HepG2 (cell line): ENCODE results near the gene ENAH. TPM values are rescaled to one million over a fixed set of nuclear protein-coding genes. Genes with fewer than 3 reads are reported as not detected.

Source experiments
- BCL6 ChIP-seq: IDR thresholded peaks from 2 replicates; pipeline ENCODE4 v1.6.1; 2016; ENCODE audit warnings: missing genetic modification reagents, missing compliant biosample characterization
- BHLHE40 ChIP-seq: IDR thresholded peaks from 2 replicates; pipeline ENCODE4 v1.6.1; 2011; ENCODE audit warnings: low read length, improper control_type of control experiment
- FOXA3 ChIP-seq: IDR thresholded peaks from 2 replicates; pipeline ENCODE4 v1.6.1; 2016; ENCODE audit warnings: missing genetic modification reagents, missing compliant biosample characterization
- KDM1A ChIP-seq: IDR thresholded peaks from 2 replicates; pipeline ENCODE4 v1.6.1; 2016; ENCODE audit warnings: missing compliant biosample characterization
- KDM5A ChIP-seq: fragments of 200-600 bp; sonication (generic); IDR thresholded peaks from 2 replicates; pipeline ENCODE4 v1.7.0; 2018; ENCODE audit warnings: antibody characterized with exemption, mild to moderate bottlenecking, low read length, borderline replicate concordance
- LCORL ChIP-seq, 2 experiments: fragments of 450-650 bp in 1 of 2; sonication (generic) in 1 of 2; formaldehyde crosslinking in 1 of 2; IDR thresholded peaks; 2 replicates each; pipeline versions ENCODE4 v1.5.0 to v1.6.1; 2017 to 2020; ENCODE audit warnings: antibody characterized with exemption in 1 of 2, missing genetic modification reagents in 1 of 2
- MAFF ChIP-seq: IDR thresholded peaks from 2 replicates; pipeline ENCODE4 v1.6.1; 2011; ENCODE audit warnings: low read depth, low read length, improper control_type of control experiment
- NAIF1 ChIP-seq: sonication (generic); formaldehyde crosslinking; IDR thresholded peaks from 2 replicates; pipeline ENCODE4 v1.5.0; 2020; ENCODE audit warnings: mild to moderate bottlenecking, missing genetic modification reagents, borderline replicate concordance
- RARA ChIP-seq: IDR thresholded peaks from 2 replicates; pipeline ENCODE4 v1.6.1; 2016; ENCODE audit warnings: missing genetic modification reagents, missing compliant biosample characterization
- RXRB ChIP-seq: IDR thresholded peaks from 2 replicates; pipeline ENCODE4 v1.6.1; 2016; ENCODE audit warnings: borderline replicate concordance, missing genetic modification reagents, missing compliant biosample characterization
- SALL1 ChIP-seq: sonication (generic); formaldehyde crosslinking; IDR thresholded peaks from 2 replicates; pipeline ENCODE4 v1.8.0; 2022; ENCODE audit warnings: mild to moderate bottlenecking, missing genetic modification reagents
- ZNF121 ChIP-seq: sonication (generic); formaldehyde crosslinking; IDR thresholded peaks from 2 replicates; pipeline ENCODE4 v1.5.0; 2020; ENCODE audit warnings: mild to moderate bottlenecking, missing genetic modification reagents
- ZNF160 ChIP-seq: sonication (generic); formaldehyde crosslinking; IDR thresholded peaks from 2 replicates; pipeline ENCODE4 v1.8.0; 2022; ENCODE audit warnings: mild to moderate bottlenecking, inconsistent platforms, missing genetic modification reagents
- ZNF180 ChIP-seq: sonication (generic); formaldehyde crosslinking; IDR thresholded peaks from 2 replicates; pipeline ENCODE4 v1.4.0; 2020; ENCODE audit warnings: low read depth, missing genetic modification reagents, borderline replicate concordance
- ZNF225 ChIP-seq: sonication (generic); formaldehyde crosslinking; IDR thresholded peaks from 2 replicates; pipeline ENCODE4 v1.4.0; 2020; ENCODE audit warnings: mild to moderate bottlenecking, missing genetic modification reagents
- ZNF446 ChIP-seq: sonication (generic); formaldehyde crosslinking; IDR thresholded peaks from 2 replicates; pipeline ENCODE4 v1.5.0; 2020; ENCODE audit warnings: mild to moderate bottlenecking, missing genetic modification reagents
- ZNF468 ChIP-seq: sonication (generic); formaldehyde crosslinking; IDR thresholded peaks from 2 replicates; pipeline ENCODE4 v1.8.0; 2022; ENCODE audit warnings: mild to moderate bottlenecking, moderate library complexity, missing genetic modification reagents
- ZNF557 ChIP-seq: sonication (generic); formaldehyde crosslinking; IDR thresholded peaks from 2 replicates; pipeline ENCODE4 v1.4.0; 2020; ENCODE audit warnings: missing genetic modification reagents
- ZNF629 ChIP-seq: sonication (generic); formaldehyde crosslinking; conservative IDR thresholded peaks from 2 replicates; pipeline ENCODE4 v1.5.0; 2020; ENCODE audit warnings: missing genetic modification reagents
- polyA plus RNA-seq, 8 experiments: library from polyadenylated mRNA; depleted of rRNA in 3 of 8; stranded (reverse) in 7 of 8; unstranded in 1 of 8; fragments of >200 nt; fragmentation: Illumina TruSeq in 4 of 8; extraction: Trizol in 4 of 8; gene quantifications; 2 replicates each; pipeline versions ENCODE4 v1.2.1 to v1.2.3, GENCODE V29; 2011 to 2016; ENCODE audit warnings: low read depth in 4 of 8, missing spikeins in 1 of 8, mixed read lengths in 1 of 8; ENCODE audit not compliant: insufficient read depth in 1 of 8
- total RNA-seq, 5 experiments: library from RNA; depleted of rRNA; stranded (reverse); fragments of >200 nt; fragmentation: Illumina TruSeq; extraction: Trizol; gene quantifications; 2 replicates each; pipeline ENCODE4 v1.2.3, GENCODE V29; 2016; ENCODE audit warnings: low read depth in 1 of 5
- TF ChIP-seq, protein P1 (sequence below): sonication (generic); formaldehyde crosslinking; IDR thresholded peaks from 2 replicates; pipeline ENCODE4 v1.4.0; 2020; ENCODE audit warnings: missing genetic modification reagents
- TF ChIP-seq, protein P2 (sequence below): sonication (generic); formaldehyde crosslinking; IDR thresholded peaks from 2 replicates; pipeline ENCODE4 v1.5.1; 2020; ENCODE audit warnings: mild to moderate bottlenecking, missing genetic modification reagents, moderate library complexity
- TF ChIP-seq, protein P3 (sequence below): sonication (generic); formaldehyde crosslinking; IDR thresholded peaks from 2 replicates; pipeline ENCODE4 v1.9.0; 2022; ENCODE audit warnings: low read depth, missing genetic modification reagents
- TF ChIP-seq, protein P4 (sequence below): IDR thresholded peaks from 2 replicates; pipeline ENCODE4 v1.6.1; 2016

Gene ENAH
- total and polyA plus RNA-seq, 2 of the 13 experiments (the other 11 are each of a cell fraction or from before 2014, with no cell fraction given) = 22.1 to 58.3 TPM

DNA sequence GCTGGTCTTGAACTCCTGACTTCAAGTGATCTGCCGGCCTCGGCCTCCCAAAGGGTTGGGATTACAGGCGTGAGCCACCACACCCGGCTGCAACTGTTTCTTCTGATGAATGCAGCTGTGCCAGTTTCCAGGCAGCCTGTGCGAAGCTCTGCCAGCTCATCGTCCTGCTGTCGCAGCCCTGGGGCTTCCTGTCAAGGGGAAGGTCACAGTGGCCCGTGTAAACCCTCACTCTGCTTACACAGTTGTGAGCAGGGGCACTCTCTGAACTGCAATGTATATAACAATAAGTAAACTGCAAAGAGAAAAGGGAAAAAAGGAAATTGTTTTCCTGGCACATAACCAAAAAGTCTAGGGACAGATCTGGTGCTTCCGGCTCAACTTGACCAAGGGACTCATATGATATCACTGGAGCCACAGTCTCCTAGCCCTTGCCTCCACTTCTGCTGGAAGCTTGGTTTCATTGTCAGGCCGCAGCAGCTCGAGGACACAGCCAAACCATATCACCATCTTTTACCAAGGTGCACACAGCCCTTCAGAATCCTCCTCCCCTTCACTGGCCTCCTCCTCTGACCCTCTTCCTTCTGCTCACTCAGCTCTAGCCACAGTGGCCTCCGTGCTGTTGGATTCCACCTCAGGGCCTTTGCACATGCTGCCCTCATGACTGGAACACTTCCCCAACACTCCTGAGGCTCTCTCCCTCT lies 202.3 kb downstream of the ENAH start (continued):
- TF ChIP-seq ZNF446 (CRISPR knock-in tag) = no peak
- TF ChIP-seq BHLHE40 = peak; percentile 41; the same call in 1 of the 2 replicates
- TF ChIP-seq RARA (CRISPR knock-in tag) = peak; percentile 88
- TF ChIP-seq, protein P1, sequence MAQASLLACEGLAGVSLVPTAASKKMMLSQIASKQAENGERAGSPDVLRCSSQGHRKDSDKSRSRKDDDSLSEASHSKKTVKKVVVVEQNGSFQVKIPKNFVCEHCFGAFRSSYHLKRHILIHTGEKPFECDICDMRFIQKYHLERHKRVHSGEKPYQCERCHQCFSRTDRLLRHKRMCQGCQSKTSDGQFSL (CRISPR knock-in tag) = no peak
- peak; percentile 71 for TF ChIP-seq RXRB
- TF ChIP-seq, protein P2, sequence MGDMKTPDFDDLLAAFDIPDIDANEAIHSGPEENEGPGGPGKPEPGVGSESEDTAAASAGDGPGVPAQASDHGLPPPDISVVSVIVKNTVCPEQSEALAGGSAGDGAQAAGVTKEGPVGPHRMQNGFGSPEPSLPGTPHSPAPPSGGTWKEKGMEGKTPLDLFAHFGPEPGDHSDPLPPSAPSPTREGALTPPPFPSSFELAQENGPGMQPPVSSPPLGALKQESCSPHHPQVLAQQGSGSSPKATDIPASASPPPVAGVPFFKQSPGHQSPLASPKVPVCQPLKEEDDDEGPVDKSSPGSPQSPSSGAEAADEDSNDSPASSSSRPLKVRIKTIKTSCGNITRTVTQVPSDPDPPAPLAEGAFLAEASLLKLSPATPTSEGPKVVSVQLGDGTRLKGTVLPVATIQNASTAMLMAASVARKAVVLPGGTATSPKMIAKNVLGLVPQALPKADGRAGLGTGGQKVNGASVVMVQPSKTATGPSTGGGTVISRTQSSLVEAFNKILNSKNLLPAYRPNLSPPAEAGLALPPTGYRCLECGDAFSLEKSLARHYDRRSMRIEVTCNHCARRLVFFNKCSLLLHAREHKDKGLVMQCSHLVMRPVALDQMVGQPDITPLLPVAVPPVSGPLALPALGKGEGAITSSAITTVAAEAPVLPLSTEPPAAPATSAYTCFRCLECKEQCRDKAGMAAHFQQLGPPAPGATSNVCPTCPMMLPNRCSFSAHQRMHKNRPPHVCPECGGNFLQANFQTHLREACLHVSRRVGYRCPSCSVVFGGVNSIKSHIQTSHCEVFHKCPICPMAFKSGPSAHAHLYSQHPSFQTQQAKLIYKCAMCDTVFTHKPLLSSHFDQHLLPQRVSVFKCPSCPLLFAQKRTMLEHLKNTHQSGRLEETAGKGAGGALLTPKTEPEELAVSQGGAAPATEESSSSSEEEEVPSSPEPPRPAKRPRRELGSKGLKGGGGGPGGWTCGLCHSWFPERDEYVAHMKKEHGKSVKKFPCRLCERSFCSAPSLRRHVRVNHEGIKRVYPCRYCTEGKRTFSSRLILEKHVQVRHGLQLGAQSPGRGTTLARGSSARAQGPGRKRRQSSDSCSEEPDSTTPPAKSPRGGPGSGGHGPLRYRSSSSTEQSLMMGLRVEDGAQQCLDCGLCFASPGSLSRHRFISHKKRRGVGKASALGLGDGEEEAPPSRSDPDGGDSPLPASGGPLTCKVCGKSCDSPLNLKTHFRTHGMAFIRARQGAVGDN = peak; percentile 60
- peak; percentile 61; the same call in 1 of the 2 replicates for TF ChIP-seq BCL6
- TF ChIP-seq LCORL (IDR thresholded peaks at IDR 0.05) = no peak
- TF ChIP-seq LCORL (CRISPR knock-in tag; IDR thresholded peaks at IDR 0.05) = peak; percentile 66; the same call in 1 of the 2 replicates
- TF ChIP-seq MAFF = no peak
- TF ChIP-seq ZNF121 (CRISPR knock-in tag) = peak; percentile 78
- peak; percentile 86; the same call in 1 of the 2 replicates for TF ChIP-seq KDM1A (CRISPR knock-in tag)
- TF ChIP-seq ZNF160 = no peak
- TF ChIP-seq, protein P3, sequence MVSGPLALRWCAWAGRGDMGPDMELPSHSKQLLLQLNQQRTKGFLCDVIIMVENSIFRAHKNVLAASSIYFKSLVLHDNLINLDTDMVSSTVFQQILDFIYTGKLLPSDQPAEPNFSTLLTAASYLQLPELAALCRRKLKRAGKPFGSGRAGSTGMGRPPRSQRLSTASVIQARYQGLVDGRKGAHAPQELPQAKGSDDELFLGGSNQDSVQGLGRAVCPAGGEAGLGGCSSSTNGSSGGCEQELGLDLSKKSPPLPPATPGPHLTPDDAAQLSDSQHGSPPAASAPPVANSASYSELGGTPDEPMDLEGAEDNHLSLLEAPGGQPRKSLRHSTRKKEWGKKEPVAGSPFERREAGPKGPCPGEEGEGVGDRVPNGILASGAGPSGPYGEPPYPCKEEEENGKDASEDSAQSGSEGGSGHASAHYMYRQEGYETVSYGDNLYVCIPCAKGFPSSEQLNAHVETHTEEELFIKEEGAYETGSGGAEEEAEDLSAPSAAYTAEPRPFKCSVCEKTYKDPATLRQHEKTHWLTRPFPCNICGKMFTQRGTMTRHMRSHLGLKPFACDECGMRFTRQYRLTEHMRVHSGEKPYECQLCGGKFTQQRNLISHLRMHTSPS = peak; percentile 96
- no peak for TF ChIP-seq ZNF629
- peak; percentile 73 for TF ChIP-seq SALL1 (CRISPR knock-in tag)
- TF ChIP-seq ZNF225 (CRISPR knock-in tag) = no peak
- TF ChIP-seq, protein P4, sequence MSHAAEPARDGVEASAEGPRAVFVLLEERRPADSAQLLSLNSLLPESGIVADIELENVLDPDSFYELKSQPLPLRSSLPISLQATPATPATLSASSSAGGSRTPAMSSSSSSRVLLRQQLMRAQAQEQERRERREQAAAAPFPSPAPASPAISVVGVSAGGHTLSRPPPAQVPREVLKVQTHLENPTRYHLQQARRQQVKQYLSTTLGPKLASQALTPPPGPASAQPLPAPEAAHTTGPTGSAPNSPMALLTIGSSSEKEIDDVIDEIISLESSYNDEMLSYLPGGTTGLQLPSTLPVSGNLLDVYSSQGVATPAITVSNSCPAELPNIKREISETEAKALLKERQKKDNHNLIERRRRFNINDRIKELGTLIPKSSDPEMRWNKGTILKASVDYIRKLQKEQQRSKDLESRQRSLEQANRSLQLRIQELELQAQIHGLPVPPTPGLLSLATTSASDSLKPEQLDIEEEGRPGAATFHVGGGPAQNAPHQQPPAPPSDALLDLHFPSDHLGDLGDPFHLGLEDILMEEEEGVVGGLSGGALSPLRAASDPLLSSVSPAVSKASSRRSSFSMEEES (CRISPR knock-in tag) = peak; percentile 43; the same call in 1 of the 2 replicates
- no peak for TF ChIP-seq KDM5A
- no peak for TF ChIP-seq ZNF468 (CRISPR knock-in tag)
- TF ChIP-seq ZNF557 (CRISPR knock-in tag) = no peak
- TF ChIP-seq FOXA3 (CRISPR knock-in tag) = peak; percentile 66
- TF ChIP-seq NAIF1 = no peak
- no peak for TF ChIP-seq ZNF180 (CRISPR knock-in tag)
